ENCODE measurements around the gene ALAS1. TPM values are rescaled to one million over a fixed set of nuclear protein-coding genes. Genes with fewer than 3 reads are reported as not detected.

ALAS1 gene
- total and polyA plus RNA-seq, 9 of the 15 experiments (the other 6 are each of a cell fraction or from before 2014, with no cell fraction given), result 21.4 to 49.5 (median 34.4) TPM

DNA sequence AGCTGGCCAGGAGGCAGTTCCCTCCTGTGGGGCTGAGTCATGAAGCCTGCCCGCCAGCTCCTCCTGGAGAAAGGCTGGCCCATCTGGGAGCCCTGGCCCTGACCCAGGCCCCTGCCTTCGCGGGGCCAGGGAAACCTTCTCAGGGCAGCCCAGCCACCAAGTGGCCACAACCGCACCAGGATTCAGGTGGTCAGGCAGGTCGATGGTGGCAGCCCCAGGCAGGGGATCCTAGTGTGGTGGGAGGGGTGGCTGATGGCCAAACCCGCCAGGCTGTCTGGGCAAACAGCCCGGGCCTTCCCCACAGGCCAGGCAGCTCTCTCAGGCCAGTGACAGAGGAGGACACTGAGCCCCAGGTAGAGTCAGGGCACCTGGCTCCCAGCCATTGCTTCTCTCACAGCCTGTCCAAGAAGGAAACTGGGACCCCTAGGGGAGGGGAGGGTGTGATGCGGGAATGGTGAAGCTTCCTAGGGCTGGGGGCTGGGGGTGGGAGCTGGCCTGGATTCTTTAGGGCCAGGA is 39.8 kb downstream of the ALAS1 start (continued):
- TF ChIP-seq, protein P1, sequence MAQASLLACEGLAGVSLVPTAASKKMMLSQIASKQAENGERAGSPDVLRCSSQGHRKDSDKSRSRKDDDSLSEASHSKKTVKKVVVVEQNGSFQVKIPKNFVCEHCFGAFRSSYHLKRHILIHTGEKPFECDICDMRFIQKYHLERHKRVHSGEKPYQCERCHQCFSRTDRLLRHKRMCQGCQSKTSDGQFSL (CRISPR knock-in tag; IDR thresholded peaks at IDR 0.05), result 0 out of 2 replicates have a peak, but pooled peaks have one; percentile 28
- TF ChIP-seq, protein P1 (tag; IDR thresholded peaks at IDR 0.05), result no peak
- TF ChIP-seq SIRT6 (IDR thresholded peaks at IDR 0.05; ENCODE audit: low read depth, low read length), result no peak
- peak; percentile 8; the same call in 1 of the 2 replicates for TF ChIP-seq CXXC5 (CRISPR knock-in tag; IDR thresholded peaks at IDR 0.05)
- TF ChIP-seq ZNF133 (CRISPR knock-in tag; IDR thresholded peaks at IDR 0.05), result no peak
- TF ChIP-seq POLR2G (IDR thresholded peaks at IDR 0.05; ENCODE audit: low read depth, low read length), result peak; percentile 50
- TF ChIP-seq, protein P2, sequence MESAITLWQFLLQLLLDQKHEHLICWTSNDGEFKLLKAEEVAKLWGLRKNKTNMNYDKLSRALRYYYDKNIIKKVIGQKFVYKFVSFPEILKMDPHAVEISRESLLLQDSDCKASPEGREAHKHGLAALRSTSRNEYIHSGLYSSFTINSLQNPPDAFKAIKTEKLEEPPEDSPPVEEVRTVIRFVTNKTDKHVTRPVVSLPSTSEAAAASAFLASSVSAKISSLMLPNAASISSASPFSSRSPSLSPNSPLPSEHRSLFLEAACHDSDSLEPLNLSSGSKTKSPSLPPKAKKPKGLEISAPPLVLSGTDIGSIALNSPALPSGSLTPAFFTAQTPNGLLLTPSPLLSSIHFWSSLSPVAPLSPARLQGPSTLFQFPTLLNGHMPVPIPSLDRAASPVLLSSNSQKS (CRISPR knock-in tag; IDR thresholded peaks at IDR 0.05), result no peak
- TF ChIP-seq, protein P3, sequence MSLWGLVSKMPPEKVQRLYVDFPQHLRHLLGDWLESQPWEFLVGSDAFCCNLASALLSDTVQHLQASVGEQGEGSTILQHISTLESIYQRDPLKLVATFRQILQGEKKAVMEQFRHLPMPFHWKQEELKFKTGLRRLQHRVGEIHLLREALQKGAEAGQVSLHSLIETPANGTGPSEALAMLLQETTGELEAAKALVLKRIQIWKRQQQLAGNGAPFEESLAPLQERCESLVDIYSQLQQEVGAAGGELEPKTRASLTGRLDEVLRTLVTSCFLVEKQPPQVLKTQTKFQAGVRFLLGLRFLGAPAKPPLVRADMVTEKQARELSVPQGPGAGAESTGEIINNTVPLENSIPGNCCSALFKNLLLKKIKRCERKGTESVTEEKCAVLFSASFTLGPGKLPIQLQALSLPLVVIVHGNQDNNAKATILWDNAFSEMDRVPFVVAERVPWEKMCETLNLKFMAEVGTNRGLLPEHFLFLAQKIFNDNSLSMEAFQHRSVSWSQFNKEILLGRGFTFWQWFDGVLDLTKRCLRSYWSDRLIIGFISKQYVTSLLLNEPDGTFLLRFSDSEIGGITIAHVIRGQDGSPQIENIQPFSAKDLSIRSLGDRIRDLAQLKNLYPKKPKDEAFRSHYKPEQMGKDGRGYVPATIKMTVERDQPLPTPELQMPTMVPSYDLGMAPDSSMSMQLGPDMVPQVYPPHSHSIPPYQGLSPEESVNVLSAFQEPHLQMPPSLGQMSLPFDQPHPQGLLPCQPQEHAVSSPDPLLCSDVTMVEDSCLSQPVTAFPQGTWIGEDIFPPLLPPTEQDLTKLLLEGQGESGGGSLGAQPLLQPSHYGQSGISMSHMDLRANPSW (CRISPR knock-in tag; IDR thresholded peaks at IDR 0.05), result no peak
- peak; percentile 32; the same call in 1 of the 2 replicates for TF ChIP-seq BHLHE40 (IDR thresholded peaks at IDR 0.05; ENCODE audit: low read length)
- TF ChIP-seq ZNF583 (CRISPR knock-in tag; IDR thresholded peaks at IDR 0.05), result no peak
- no peak for TF ChIP-seq RHOXF2B (CRISPR knock-in tag; conservative IDR thresholded peaks at IDR 0.05)
- TF ChIP-seq MAZ (CRISPR knock-in tag; conservative IDR thresholded peaks at IDR 0.05 in 1 of 2, IDR thresholded peaks at IDR 0.05 in 1 of 2), result no peak; a peak in 1 of 4 replicates
- no peak for TF ChIP-seq CEBPG (CRISPR knock-in tag; IDR thresholded peaks at IDR 0.05)
- no peak for TF ChIP-seq CEBPG (tag; conservative IDR thresholded peaks at IDR 0.05 in 1 of 2, IDR thresholded peaks at IDR 0.05 in 1 of 2)
- TF ChIP-seq, protein P4, sequence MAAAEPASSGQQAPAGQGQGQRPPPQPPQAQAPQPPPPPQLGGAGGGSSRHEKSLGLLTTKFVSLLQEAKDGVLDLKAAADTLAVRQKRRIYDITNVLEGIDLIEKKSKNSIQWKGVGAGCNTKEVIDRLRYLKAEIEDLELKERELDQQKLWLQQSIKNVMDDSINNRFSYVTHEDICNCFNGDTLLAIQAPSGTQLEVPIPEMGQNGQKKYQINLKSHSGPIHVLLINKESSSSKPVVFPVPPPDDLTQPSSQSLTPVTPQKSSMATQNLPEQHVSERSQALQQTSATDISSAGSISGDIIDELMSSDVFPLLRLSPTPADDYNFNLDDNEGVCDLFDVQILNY (CRISPR knock-in tag; IDR thresholded peaks at IDR 0.05), result no peak
- no peak for TF ChIP-seq NCOA1 (IDR thresholded peaks at IDR 0.05; ENCODE audit: low read depth)
- TF ChIP-seq, protein P5, sequence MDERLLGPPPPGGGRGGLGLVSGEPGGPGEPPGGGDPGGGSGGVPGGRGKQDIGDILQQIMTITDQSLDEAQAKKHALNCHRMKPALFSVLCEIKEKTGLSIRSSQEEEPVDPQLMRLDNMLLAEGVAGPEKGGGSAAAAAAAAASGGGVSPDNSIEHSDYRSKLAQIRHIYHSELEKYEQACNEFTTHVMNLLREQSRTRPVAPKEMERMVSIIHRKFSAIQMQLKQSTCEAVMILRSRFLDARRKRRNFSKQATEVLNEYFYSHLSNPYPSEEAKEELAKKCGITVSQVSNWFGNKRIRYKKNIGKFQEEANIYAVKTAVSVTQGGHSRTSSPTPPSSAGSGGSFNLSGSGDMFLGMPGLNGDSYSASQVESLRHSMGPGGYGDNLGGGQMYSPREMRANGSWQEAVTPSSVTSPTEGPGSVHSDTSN (CRISPR knock-in tag; IDR thresholded peaks at IDR 0.05; ENCODE audit: low read depth), result no peak
- TF ChIP-seq, protein P5 (tag; conservative IDR thresholded peaks at IDR 0.05; ENCODE audit: low read depth), result no peak
- TF ChIP-seq PHF8 (IDR thresholded peaks at IDR 0.05; ENCODE audit: borderline replicate concordance, low read length), result no peak
- TF ChIP-seq SPI1 (IDR thresholded peaks at IDR 0.05; ENCODE audit: borderline replicate concordance, low read depth, low read length), result peak; percentile 77
- TF ChIP-seq L3MBTL2 (IDR thresholded peaks at IDR 0.05), result 0 out of 2 replicates have a peak, but pooled peaks have one; percentile 23

All from K562 (cell line).